Activated CD4-positive, alpha-beta T cell treated with anti-CD3 and anti-CD28 coated beads for 36 hours (primary cell): ENCODE results near the gene MAST4. TPM values are rescaled to one million over a fixed set of nuclear protein-coding genes. Genes with fewer than 3 reads are reported as not detected.
A peak's percentile ranks its signal among the peaks of the same experiment; 100 is the strongest.

Experiments
- ATAC-seq: fragments of 200-7000 bp; cut with Tn5 transposase; one replicate; pipeline ENCODE4 v1.10.0; 2021; ENCODE audit warnings: mild to moderate bottlenecking, moderate library complexity
- CTCF ChIA-PET: fragments of 350-600 bp; sonication (Branson Sonifier 250); formaldehyde crosslinking; loops from one replicate; lab custom pipeline; 2021; ENCODE audit warnings: antibody characterized with exemption; lab: Charles Lee
- POLR2A ChIA-PET: fragments of 350-600 bp; sonication (Branson Sonifier 250); formaldehyde crosslinking; loops from one replicate; lab custom pipeline; 2021; ENCODE audit warnings: antibody characterized with exemption, inconsistent platforms; lab: Charles Lee
- DNase-seq: peaks from one replicate; pipeline ENCODE4 v3.0.0-alpha.2; 2020
- H3K27ac Mint-ChIP-seq: one replicate; pipeline ENCODE4 v1.8.0; 2021; ENCODE audit warnings: mixed read lengths
- H3K27me3 Mint-ChIP-seq: one replicate; pipeline ENCODE4 v1.8.0; 2021; ENCODE audit warnings: mixed read lengths
- H3K36me3 Mint-ChIP-seq: one replicate; pipeline ENCODE4 v1.8.0; 2021; ENCODE audit warnings: low read depth, mixed read lengths
- H3K4me1 Mint-ChIP-seq: one replicate; pipeline ENCODE4 v1.8.0; 2021; ENCODE audit warnings: mixed read lengths
- H3K4me3 Mint-ChIP-seq: one replicate; pipeline ENCODE4 v1.8.0; 2021; ENCODE audit warnings: mild to moderate bottlenecking, moderate library complexity, mixed read lengths
- H3K9me3 Mint-ChIP-seq: one replicate; pipeline ENCODE4 v1.8.0; 2021; ENCODE audit warnings: low read depth, mixed read lengths
- intact Hi-C, 2 experiments: fragments of 100-400 bp; cut with DNase I in 1 of 2; cut with micrococcal nuclease in 1 of 2; formaldehyde crosslinking; loops; one replicate each; pipeline versions ENCODE4 v1.14.2 to v1.15.1; 2022 to 2024; cut with DNase I, micrococcal nuclease
- total RNA-seq, 2 experiments: library from RNA; stranded (reverse); gene quantifications; one replicate each; pipeline ENCODE4 v1.2.3, GENCODE V29; 2021

MAST4 gene
- total RNA-seq, 2 experiments from 2014 or later, result 19.2 to 26.7 TPM

DNA sequence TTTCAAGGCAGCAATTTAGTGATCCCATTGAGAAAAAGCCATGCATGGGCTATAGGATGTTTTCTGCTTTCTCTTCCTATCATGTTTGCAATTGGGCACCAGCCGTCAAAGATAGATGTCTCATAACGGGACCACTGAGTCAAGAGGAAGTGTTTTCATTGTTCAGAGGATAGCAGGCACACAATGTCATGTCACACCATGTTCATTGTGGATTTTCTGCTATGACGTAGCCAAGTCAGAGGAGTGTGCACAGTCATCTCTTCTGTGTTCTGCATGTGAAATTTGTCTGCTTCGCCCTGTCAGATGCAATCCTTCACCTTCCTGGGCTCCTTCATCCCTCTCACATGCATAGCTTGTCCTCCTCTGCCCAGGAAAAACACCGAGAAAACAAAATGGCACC, 494.4 kb downstream of the MAST4 start:
- Mint-ChIP-seq H3K4me1 (peaks cover 11% of the 10 kb centered on the region), H3K27ac (no peak overlapping the region), H3K36me3 (peaks cover 13% of the 10 kb centered on the region), H3K27me3 (no peaks in the 10 kb centered on the region), H3K4me3 (no peak overlapping the region), H3K9me3 (no peaks in the 10 kb centered on the region)
- peak; percentile 58 for ATAC-seq
- no peak for DNase-seq
- ChIA-PET POLR2A (no interaction called here), CTCF (no interaction called here)
- intact Hi-C loops, result no loop called here

DNA sequence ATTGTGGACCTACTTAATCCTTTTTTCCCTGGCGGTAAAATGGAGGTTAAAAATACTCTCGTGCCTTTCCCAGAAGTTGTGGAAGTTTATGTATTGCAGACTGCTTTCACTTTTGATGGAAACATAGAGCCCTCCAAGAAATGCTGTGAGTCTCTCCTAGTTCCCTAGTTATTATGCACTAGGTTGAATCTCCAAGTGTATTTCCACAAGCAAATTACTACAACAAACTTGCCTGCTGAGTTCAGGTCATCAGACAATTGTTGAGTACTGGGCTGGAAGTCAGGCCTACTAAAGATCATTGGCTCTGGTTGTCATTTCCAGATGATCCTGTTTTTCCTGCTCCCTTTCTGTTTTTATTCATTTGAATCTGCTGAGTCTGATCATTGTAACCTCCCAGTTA, 496.3 kb downstream of the MAST4 start:
- ATAC-seq (no peak), DNase-seq (no peak)
- Mint-ChIP-seq H3K4me3 (no peak overlapping the region), H3K9me3 (no peaks in the 10 kb centered on the region), H3K36me3 (peaks cover 13% of the 10 kb centered on the region), H3K4me1 (peaks cover 8% of the 10 kb centered on the region), H3K27ac (no peak overlapping the region), H3K27me3 (no peaks in the 10 kb centered on the region)
- POLR2A ChIA-PET, result no interaction called here
- intact Hi-C loops, result no loop called here
- CTCF ChIA-PET, result no interaction called here

- ChIA-PET POLR2A (no interaction called here), CTCF (no interaction called here)
- DNase-seq (no peak), ATAC-seq (no peak)
- Mint-ChIP-seq H3K27me3 (no peaks in the 10 kb centered on the region), H3K36me3 (peaks cover 13% of the 10 kb centered on the region), H3K4me3 (no peak overlapping the region), H3K4me1 (peaks cover 8% of the 10 kb centered on the region), H3K27ac (peak overlapping the region; percentile 20), H3K9me3 (no peaks in the 10 kb centered on the region)
- intact Hi-C loops, result no loop called here
Observed at GRCh38 chr5:67093279-67093678, 497.1 kb downstream of the MAST4 start.

DNA sequence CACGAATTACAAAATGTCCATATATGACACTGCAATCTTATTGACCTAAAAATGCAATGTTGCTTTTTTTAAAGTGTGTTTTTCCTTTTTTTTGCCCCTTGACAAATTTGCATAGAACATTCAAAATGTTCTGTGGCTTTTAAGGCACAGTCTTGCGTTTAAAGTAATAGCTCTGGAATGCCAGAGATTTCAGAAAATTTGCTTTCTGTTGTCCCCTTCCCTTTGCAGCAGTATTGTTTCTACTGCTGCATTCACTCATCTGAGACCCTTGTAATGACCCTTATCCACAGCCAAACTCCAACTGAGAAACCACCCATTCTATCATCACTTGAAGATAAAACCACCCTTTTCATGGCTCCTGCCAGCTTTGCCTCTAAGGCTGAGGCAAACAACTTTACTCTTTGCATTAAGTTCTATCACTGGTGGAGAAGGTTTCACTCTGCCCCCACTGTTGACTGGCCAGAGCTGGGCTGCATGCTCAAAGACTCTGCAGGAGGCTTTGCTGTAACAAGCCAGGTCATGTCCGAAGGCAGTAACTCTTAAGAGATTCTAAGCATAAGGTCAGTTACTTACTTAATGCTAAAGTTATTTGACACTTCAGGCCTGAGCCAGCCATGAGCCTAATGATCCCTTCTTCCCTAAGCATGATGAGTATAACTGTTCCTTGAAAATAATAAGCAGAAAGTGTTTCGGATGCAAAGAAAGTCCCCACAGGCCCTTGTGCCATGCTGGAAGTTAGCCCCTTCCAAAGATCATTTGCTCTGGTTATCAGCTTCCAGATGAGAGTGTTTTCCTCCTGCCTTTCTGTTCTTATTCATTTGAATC, 498.5 kb downstream of the MAST4 start:
- H3K4me1 Mint-ChIP-seq, result peaks cover 11% of the 10 kb centered on the region
- no peak overlapping the region for H3K27ac Mint-ChIP-seq
- POLR2A ChIA-PET, result no interaction called here
- peaks cover 15% of the 10 kb centered on the region for H3K36me3 Mint-ChIP-seq
- no peak for DNase-seq
- H3K4me3 Mint-ChIP-seq, result no peak overlapping the region
- intact Hi-C loops, result no loop called here
- ATAC-seq, result no peak
- H3K9me3 Mint-ChIP-seq, result no peaks in the 10 kb centered on the region
- no peaks in the 10 kb centered on the region for H3K27me3 Mint-ChIP-seq
- CTCF ChIA-PET, result interaction anchor here (1.8 kb wide), 1 partner anchor 44 kb away, joined by 4 read pairs; no protein-coding TSS in a partner anchor

DNA sequence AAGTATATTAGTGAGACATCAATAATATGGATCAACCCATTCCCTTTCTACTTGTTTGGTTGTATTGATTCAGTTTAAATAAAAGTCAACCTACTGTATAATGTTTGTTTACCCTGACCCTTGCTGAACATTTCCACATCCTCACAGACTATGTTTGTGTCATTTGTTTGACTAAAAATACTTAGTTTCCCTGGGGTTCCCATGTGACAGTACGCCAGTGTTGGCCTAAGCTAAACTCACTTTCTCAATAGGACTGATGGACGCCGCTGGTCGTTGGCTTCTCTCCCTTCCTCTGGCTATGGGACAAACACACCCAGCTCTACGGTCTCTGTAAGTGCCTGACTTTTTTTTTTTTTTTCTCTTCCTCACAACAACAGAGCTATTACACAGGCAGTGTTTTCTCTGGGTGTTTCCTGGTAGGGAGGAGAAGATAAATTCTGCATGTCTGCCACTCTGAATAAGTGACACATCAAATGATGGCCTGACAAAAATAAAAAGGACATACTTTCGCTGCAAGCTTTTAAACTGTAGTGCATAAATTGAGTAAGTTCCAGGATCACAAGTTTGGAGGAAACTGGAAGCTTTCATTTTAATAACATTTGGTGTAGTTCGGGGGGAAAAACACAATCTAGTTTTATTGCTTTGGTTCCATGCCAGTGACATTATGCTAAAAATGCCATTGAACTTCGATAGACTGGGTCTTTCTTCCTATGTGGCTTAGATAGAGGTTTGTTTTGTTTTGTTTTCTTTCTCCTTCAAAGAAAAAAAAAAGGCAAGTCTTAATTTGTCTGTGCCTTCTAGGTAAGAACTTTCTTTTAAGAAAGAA, 499.4 kb downstream of the MAST4 start:
- DNase-seq (no peak), ATAC-seq (no peak)
- ChIA-PET POLR2A (no interaction called here), CTCF (interaction anchor here (1.8 kb wide), 1 partner anchor 45 kb away, joined by 4 read pairs; no protein-coding TSS in a partner anchor)
- Mint-ChIP-seq H3K36me3 (peaks cover 23% of the 10 kb centered on the region), H3K4me1 (peaks cover 19% of the 10 kb centered on the region), H3K4me3 (no peak overlapping the region), H3K27ac (no peak overlapping the region), H3K9me3 (no peaks in the 10 kb centered on the region), H3K27me3 (no peaks in the 10 kb centered on the region)
- intact Hi-C loops, result no loop called here

GRCh38 chr5:67098656-67099055, 502.5 kb downstream of the MAST4 start:
- intact Hi-C loops, result no loop called here
- DNase-seq (no peak), ATAC-seq (no peak)
- Mint-ChIP-seq H3K4me3 (no peak overlapping the region), H3K9me3 (no peaks in the 10 kb centered on the region), H3K4me1 (peaks cover 12% of the 10 kb centered on the region), H3K27me3 (no peaks in the 10 kb centered on the region), H3K27ac (no peak overlapping the region), H3K36me3 (peaks cover 24% of the 10 kb centered on the region)
- ChIA-PET POLR2A (no interaction called here), CTCF (interaction anchor here (0.7 to 1.5 kb wide), 3 partner anchors 15 to 123 kb away, joined by 3 to 4 read pairs (median 4); no protein-coding TSS in a partner anchor)

DNA sequence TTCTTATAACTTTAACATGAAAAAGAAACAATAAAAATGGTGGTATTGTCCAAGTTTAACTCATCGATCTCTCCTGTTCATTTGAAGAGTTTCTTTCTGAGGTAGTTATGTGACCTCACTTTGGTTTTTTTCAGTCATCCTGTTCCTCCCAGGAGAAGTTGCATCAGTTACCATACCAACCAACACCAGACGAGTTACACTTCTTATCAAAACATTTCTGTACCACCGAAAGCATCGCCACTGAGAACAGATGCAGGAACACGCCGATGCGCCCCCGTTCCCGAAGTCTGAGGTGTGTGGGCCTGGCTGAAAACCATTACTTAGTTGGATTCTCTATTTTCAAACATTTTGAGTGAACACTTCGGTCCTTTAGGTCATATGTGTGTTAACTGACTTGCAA, 504.1 kb downstream of the MAST4 start:
- ChIA-PET CTCF (interaction anchor here (2.0 kb wide), 1 partner anchor 10 kb away, joined by 4 read pairs; no protein-coding TSS in a partner anchor), POLR2A (no interaction called here)
- H3K4me3 Mint-ChIP-seq, result peak overlapping the region; percentile 15
- DNase-seq (peak; percentile 59), ATAC-seq (peak; percentile 89)
- intact Hi-C loops, result loop anchor here in 1 of 2 experiments (1.0 to 2.0 kb wide), 2 partner anchors 36 to 96 kb away; no protein-coding TSS in a partner anchor
- peak overlapping the region; percentile 66 for H3K27ac Mint-ChIP-seq
- H3K36me3 Mint-ChIP-seq, result peaks cover 27% of the 10 kb centered on the region
- peaks cover 12% of the 10 kb centered on the region for H3K4me1 Mint-ChIP-seq
- no peaks in the 10 kb centered on the region for H3K9me3 Mint-ChIP-seq
- H3K27me3 Mint-ChIP-seq, result no peaks in the 10 kb centered on the region

DNA sequence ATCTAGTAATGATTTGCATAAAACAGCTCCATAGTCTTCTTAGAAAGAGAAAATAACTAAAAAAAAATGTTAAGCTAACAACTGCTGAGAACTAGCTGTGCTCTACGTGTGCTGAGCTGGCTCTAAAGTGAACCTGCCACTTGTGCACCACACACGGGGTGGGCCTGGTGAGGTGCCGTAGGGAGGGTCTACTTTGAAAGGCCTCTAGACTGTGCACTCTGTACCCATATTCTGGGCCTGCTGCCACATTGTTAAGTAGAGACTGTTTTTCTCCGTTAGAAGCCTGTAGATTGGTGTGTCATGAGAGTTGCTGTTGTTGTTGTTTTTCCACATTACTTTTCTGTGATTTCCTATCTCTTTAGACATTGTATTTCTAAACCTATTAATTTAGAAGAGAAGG, 506.5 kb downstream of the MAST4 start:
- POLR2A ChIA-PET, result no interaction called here
- intact Hi-C loops, result no loop called here
- Mint-ChIP-seq H3K27ac (no peak overlapping the region), H3K9me3 (no peaks in the 10 kb centered on the region), H3K27me3 (no peaks in the 10 kb centered on the region), H3K36me3 (peaks cover 36% of the 10 kb centered on the region), H3K4me3 (no peak overlapping the region), H3K4me1 (peaks cover 12% of the 10 kb centered on the region)
- DNase-seq, result no peak
- ATAC-seq, result no peak
- CTCF ChIA-PET, result interaction anchor here (0.5 to 1.5 kb wide), 4 partner anchors 18 to 170 kb away, joined by 3 read pairs; no protein-coding TSS in a partner anchor

- POLR2A ChIA-PET, result no interaction called here
- H3K27me3 Mint-ChIP-seq, result no peaks in the 10 kb centered on the region
- H3K27ac Mint-ChIP-seq, result no peak overlapping the region
- H3K4me1 Mint-ChIP-seq, result peaks cover 6% of the 10 kb centered on the region
- H3K36me3 Mint-ChIP-seq, result peaks cover 34% of the 10 kb centered on the region
- CTCF ChIA-PET, result no interaction called here
- ATAC-seq, result no peak
- no peak overlapping the region for H3K4me3 Mint-ChIP-seq
- H3K9me3 Mint-ChIP-seq, result no peaks in the 10 kb centered on the region
- no peak for DNase-seq
- intact Hi-C loops, result no loop called here
Observed at GRCh38 chr5:67104859-67105258, 508.7 kb downstream of the MAST4 start.

DNA sequence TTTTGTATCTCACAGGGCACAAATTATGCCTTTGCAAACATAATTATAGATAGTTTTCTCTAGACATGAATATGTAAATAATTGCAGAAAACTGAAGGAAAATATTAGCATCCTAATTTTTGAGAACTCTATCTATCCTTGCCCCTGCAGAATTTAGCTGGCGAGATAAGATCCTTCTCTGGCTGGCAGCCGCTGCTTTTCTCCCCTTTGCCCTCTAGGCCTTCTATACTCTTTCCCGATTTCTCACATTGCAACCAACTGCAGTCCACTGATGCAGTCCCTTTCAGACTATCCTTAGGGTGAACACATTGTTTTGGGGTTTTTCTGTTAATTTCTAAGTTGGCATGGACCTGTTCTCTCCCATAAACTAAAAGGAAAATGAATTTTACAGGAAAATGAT, 509.1 kb downstream of the MAST4 start:
- Mint-ChIP-seq H3K4me1 (peaks cover 2% of the 10 kb centered on the region), H3K27me3 (no peaks in the 10 kb centered on the region), H3K36me3 (peaks cover 30% of the 10 kb centered on the region), H3K27ac (no peak overlapping the region), H3K9me3 (no peaks in the 10 kb centered on the region), H3K4me3 (no peak overlapping the region)
- ATAC-seq (no peak), DNase-seq (no peak)
- intact Hi-C loops, result no loop called here
- ChIA-PET CTCF (no interaction called here), POLR2A (no interaction called here)

DNA sequence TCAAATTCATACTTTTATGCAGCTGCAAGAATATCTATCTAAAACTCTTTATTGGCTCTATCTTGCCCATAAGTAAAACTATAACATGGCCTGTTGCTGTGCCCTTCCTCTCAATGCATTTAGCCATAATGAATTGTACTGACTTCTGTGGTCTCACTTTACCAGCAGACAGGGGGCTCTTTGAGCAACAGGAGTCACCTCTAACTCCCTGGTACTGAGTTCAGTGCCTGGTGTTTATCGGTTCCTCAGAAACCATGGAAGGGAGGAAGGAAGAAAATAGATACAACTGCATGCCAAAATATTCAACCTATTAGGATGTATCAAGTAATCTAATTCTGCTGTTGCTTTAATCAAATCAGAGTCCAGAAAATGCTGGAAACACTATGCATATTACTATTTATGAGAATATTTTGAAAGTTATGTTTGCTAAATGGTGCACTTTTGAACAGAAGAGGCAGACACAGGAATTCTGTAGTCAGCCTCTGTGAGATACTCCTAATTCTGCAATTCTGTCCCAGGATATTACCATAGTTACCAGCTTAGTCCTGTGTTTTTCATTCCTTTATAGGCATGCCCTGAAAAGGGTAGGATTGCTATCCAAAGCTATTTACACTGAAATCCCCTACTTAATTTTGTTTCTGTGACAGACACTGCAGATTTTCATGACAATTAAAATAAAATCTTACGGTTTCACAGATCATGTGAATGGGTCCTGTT, 510.6 kb downstream of the MAST4 start:
- Mint-ChIP-seq H3K4me3 (no peak overlapping the region), H3K9me3 (no peaks in the 10 kb centered on the region), H3K27me3 (no peaks in the 10 kb centered on the region), H3K27ac (no peak overlapping the region), H3K4me1 (no peaks in the 10 kb centered on the region), H3K36me3 (peaks cover 28% of the 10 kb centered on the region)
- ChIA-PET POLR2A (no interaction called here), CTCF (no interaction called here)
- intact Hi-C loops, result no loop called here
- ATAC-seq (no peak), DNase-seq (no peak)
